ENCODE data around the gene AGXT. TPM values are rescaled to one million over a fixed set of nuclear protein-coding genes. Genes with fewer than 3 reads are reported as not detected.

AGXT gene
- total RNA-seq, 3 donors from 2014 or later, result 0.22 to 4.1 (median 1.0) TPM

- intact Hi-C loops (cut with DNase I, micrococcal nuclease), result no loop called here
- H3K4me1 ChIP-seq (ENCODE audit: low read depth), result no peaks in the 10 kb centered on the region
- TF ChIP-seq CTCF (IDR thresholded peaks at IDR 0.05), result no peak
- ATAC-seq (no peak), DNase-seq (peak in 1 of 3 donors; percentile 34)
- H3K36me3 ChIP-seq (ENCODE audit: low read depth), result no peaks in the 10 kb centered on the region
- no peak overlapping the region for H3K4me3 ChIP-seq
- H3K9me3 ChIP-seq, result no peaks in the 10 kb centered on the region
Observed at GRCh38 chr2:240919786-240920782, 51.5 kb downstream of the AGXT start.

DNA sequence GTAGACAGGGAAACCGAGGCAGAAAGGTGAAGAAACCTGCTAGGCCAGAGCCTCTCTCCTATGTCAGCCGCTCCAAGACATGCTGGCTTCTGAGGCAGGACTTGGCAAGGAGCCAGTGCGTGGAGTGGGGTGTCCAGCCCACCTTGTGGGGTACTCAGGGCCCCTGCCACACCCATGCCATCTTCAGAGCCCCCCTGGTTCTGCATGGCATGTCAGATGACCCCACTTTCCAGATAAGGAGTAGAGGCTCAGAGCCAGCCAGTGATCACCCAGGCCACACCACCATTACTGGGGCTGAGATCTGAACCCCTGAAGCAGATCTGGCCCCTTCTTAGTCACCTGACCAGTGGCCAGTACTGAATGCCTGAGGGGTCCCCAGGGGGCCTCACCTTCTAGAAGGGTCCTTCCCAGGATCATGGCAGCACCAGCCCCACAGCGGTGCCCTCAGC, 52.2 kb downstream of the AGXT start:
- no peaks in the 10 kb centered on the region for H3K4me1 ChIP-seq (ENCODE audit: low read depth)
- TF ChIP-seq CTCF (IDR thresholded peaks at IDR 0.05), result no peak
- intact Hi-C loops (cut with DNase I, micrococcal nuclease), result no loop called here
- ATAC-seq (no peak), DNase-seq (peak in 2 of 3 donors; percentile 0 to 46)
- H3K4me3 ChIP-seq, result no peak overlapping the region
- H3K9me3 ChIP-seq, result no peaks in the 10 kb centered on the region
- no peaks in the 10 kb centered on the region for H3K36me3 ChIP-seq (ENCODE audit: low read depth)

GRCh38 chr2:240921311-240921994, 52.8 kb downstream of the AGXT start:
- ATAC-seq (peak; percentile 50), DNase-seq (peak; percentile 34 to 72 (median 34))
- H3K9me3 ChIP-seq, result no peaks in the 10 kb centered on the region
- H3K36me3 ChIP-seq (ENCODE audit: low read depth), result no peaks in the 10 kb centered on the region
- H3K4me3 ChIP-seq, result no peak overlapping the region
- no peaks in the 10 kb centered on the region for H3K4me1 ChIP-seq (ENCODE audit: low read depth)
- no peak for TF ChIP-seq CTCF (IDR thresholded peaks at IDR 0.05)
- intact Hi-C loops (cut with DNase I, micrococcal nuclease), result no loop called here

DNA sequence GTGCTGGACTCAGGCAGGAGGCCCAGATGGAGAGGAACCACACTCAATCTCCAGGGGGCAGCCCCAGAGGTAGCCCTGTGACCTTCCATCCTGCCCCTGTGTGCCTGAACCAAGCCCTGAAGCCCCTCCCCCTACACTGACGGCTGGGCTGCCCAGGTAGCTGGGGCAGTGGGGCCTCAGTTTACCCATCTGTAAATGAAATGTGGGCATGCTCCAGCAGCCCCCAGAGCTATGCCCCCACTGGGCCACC, 53.3 kb downstream of the AGXT start:
- no peak for ATAC-seq
- intact Hi-C loops (cut with DNase I, micrococcal nuclease), result no loop called here
- no peak for TF ChIP-seq CTCF (IDR thresholded peaks at IDR 0.05)
- no peak overlapping the region for H3K4me3 ChIP-seq
- no peak for DNase-seq
- H3K4me1 ChIP-seq (ENCODE audit: low read depth), result no peaks in the 10 kb centered on the region
- H3K9me3 ChIP-seq, result no peaks in the 10 kb centered on the region
- H3K36me3 ChIP-seq (ENCODE audit: low read depth), result no peaks in the 10 kb centered on the region

DNA sequence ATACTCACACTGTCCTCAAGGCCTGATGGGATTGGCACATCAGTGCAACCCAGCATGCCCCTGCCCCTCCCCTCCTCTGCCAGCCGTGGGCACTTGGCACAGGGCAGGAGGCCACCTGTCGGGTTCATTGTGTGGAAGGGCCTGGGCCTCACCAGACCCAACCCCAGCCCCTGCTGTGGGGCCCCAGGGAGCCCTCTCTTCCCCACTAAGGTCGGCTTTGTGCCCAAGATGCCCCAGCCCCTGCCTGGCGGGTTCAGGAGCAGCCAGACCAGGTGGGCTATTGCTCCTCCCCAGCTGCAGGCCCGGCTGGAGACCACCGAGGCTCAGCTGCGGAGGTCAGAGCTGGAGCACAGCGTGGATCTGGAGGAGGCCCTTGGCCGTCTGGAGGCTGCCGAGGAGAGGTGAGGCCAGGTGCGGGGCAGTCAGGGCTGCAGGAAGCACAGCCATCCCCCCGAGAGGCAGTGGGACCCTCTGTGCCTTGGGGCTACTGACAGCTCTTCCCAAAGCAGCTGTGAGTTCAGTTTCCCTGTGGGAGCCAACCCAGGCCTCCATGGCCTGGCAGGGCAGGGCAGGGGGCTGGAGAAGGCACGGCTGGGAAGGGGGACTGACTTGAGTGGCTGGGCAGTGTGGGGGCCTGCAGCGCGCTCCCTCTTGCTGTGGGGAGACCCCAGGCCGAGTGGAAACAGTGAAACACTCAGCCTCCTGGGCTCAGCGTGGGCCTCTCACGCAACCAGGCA, 53.8 kb downstream of the AGXT start:
- intact Hi-C loops (cut with DNase I, micrococcal nuclease), result no loop called here
- Histone ChIP-seq H3K4me1 (ENCODE audit: low read depth) (no peaks in the 10 kb centered on the region), H3K36me3 (ENCODE audit: low read depth) (no peaks in the 10 kb centered on the region), H3K4me3 (no peak overlapping the region), H3K9me3 (no peaks in the 10 kb centered on the region)
- DNase-seq (peak in 2 of 3 donors; percentile 1 to 43), ATAC-seq (no peak)
- no peak for TF ChIP-seq CTCF (IDR thresholded peaks at IDR 0.05)
